ENCODE measurements around the gene CHMP3. TPM values are rescaled to one million over a fixed set of nuclear protein-coding genes. Genes with fewer than 3 reads are reported as not detected.

CHMP3 gene
- total and polyA plus RNA-seq, 12 donors: 26.1 to 203 (median 96.3) TPM

DNA sequence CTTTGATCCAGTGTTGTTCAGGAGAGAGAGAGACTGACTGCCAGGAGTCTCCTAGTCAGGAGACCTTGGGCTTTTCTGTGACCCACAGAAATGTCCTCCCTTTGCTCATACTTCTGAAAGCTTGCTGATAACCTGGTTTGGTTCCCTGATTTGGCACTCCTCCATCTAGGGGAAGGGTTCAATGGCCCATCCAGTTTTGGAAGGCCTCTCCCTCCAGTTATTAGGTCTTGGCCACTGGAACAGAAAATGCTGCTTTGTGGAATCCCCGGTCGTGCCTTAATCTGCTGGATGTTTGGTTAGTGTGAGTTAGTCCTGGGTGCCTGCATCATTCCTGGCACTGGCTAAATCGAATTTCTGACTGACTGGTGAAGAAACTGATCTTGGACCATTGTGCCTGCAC is 86.3 kb downstream of the CHMP3 start:
- H3K4me1 ChIP-seq (replicated peaks in 1 of 2): peaks cover 16 to 23% of the 10 kb centered on the region in 2 donors
- peaks cover 0 to 82% of the 10 kb centered on the region in 2 donors for H3K36me3 ChIP-seq (replicated peaks in 1 of 2)
- H3K4me3 ChIP-seq: no peak overlapping the region
- H3K27ac ChIP-seq: peak overlapping the region in 3 of 5 donors; percentile 14 to 80 (median 55)
- DNase-seq: peak; percentile 29 to 57 (median 47)
- H3K27me3 ChIP-seq: no peaks in the 10 kb centered on the region
- TF ChIP-seq, protein P1, sequence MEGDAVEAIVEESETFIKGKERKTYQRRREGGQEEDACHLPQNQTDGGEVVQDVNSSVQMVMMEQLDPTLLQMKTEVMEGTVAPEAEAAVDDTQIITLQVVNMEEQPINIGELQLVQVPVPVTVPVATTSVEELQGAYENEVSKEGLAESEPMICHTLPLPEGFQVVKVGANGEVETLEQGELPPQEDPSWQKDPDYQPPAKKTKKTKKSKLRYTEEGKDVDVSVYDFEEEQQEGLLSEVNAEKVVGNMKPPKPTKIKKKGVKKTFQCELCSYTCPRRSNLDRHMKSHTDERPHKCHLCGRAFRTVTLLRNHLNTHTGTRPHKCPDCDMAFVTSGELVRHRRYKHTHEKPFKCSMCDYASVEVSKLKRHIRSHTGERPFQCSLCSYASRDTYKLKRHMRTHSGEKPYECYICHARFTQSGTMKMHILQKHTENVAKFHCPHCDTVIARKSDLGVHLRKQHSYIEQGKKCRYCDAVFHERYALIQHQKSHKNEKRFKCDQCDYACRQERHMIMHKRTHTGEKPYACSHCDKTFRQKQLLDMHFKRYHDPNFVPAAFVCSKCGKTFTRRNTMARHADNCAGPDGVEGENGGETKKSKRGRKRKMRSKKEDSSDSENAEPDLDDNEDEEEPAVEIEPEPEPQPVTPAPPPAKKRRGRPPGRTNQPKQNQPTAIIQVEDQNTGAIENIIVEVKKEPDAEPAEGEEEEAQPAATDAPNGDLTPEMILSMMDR (IDR thresholded peaks at IDR 0.05): no peak
- no peak for TF ChIP-seq POLR2A (IDR thresholded peaks at IDR 0.05)
- intact Hi-C loops (cut with DNase I): no loop called here
- 36 to 65% (median 44%) methylated on average over 3 of the region's 3 CpGs for WGBS, 4 donors
- H3K9me3 ChIP-seq (replicated peaks in 1 of 3): no peaks in the 10 kb centered on the region

DNA sequence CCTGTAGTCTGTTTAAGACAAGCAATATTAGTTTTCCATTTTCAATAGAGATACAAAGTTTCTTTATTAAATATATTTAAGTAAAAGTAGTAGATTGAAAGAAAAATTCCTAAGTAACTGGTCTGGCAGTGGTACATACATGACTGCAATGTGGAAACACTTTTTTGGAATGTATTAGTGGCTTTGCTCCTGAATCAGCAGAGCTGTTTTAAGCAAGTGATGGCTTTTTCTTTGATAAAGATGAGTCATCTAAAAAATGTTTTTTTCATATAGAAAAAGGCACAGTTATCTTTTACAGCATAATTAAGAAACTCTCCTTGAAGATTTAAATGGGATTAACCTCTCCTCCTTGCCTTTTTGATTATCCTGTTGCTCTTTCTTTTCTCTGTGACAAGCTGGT is 87.2 kb downstream of the CHMP3 start:
- no peak overlapping the region for H3K4me3 ChIP-seq
- intact Hi-C loops (cut with DNase I): no loop called here
- H3K27ac ChIP-seq: peak overlapping the region in 3 of 5 donors; percentile 26 to 80 (median 55)
- no peaks in the 10 kb centered on the region for H3K27me3 ChIP-seq
- no peak for TF ChIP-seq POLR2A (IDR thresholded peaks at IDR 0.05)
- TF ChIP-seq, protein P1 (IDR thresholded peaks at IDR 0.05): no peak
- no peak for DNase-seq
- peaks cover 0 to 81% of the 10 kb centered on the region in 2 donors for H3K36me3 ChIP-seq (replicated peaks in 1 of 2)
- no peaks in the 10 kb centered on the region for H3K9me3 ChIP-seq (replicated peaks in 1 of 3)
- H3K4me1 ChIP-seq (replicated peaks in 1 of 2): peaks cover 16 to 23% of the 10 kb centered on the region in 2 donors

DNA sequence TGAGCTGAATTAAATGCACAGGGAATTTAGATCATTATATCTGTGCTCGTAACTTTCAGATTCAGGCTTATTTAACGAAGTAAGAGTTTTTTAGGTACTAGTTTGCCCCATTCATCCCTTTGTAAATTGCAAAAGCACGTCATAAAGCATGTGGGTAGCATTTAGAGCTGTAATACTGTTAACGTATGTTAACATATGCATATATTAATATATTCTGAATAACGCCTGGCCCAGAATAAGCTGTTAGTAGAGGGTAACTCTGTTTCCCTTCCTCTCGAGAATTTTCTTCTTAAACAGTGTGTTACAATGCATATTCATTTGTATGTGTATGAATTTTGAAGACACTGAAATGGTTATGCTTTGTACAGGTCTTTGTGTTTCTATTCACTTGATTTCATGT is 91.6 kb downstream of the CHMP3 start:
- intact Hi-C loops (cut with DNase I): no loop called here
- TF ChIP-seq, protein P1 (IDR thresholded peaks at IDR 0.05): no peak
- no peak for TF ChIP-seq POLR2A (IDR thresholded peaks at IDR 0.05)

DNA sequence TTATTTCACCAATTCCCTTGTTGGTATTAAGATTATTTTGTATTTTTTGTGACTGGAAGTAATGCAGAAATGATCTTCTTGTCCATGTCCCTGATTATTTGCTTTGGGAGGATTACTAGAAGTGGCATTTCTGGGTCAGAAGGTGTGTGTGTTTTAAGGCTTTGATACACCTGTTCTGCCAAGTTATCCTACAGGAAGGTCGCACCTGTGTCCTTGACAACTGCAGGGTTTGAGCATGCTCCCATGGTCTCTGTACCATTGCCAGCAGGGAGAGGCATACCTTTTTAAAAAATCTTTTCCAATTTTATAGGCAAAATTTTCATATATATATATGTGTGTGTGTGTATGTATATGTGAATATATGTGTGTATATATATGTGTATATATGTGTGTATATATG is 92.4 kb downstream of the CHMP3 start:
- Histone ChIP-seq H3K36me3 (replicated peaks in 1 of 2) (peaks cover 0 to 91% of the 10 kb centered on the region in 2 donors), H3K27me3 (no peaks in the 10 kb centered on the region), H3K4me3 (no peak overlapping the region), H3K27ac (no peak overlapping the region), H3K4me1 (replicated peaks in 1 of 2) (peaks cover 2 to 13% of the 10 kb centered on the region in 2 donors), H3K9me3 (replicated peaks in 1 of 3) (no peaks in the 10 kb centered on the region)
- no peak for DNase-seq
- 47 to 82% (median 62%) methylated on average over 1 of the region's 1 CpG for WGBS, 4 donors
- TF ChIP-seq POLR2A (IDR thresholded peaks at IDR 0.05): no peak
- TF ChIP-seq, protein P1 (IDR thresholded peaks at IDR 0.05): no peak
- intact Hi-C loops (cut with DNase I): no loop called here

More for the DNA sequence above, 91.6 kb downstream of the CHMP3 start:
- 93 to 99% (median 97%) methylated on average over 6 of the region's 6 CpGs for WGBS, 4 donors
- no peak for DNase-seq
- no peaks in the 10 kb centered on the region for H3K9me3 ChIP-seq (replicated peaks in 1 of 3)
- H3K27ac ChIP-seq: no peak overlapping the region
- peaks cover 10 to 20% of the 10 kb centered on the region in 2 donors for H3K4me1 ChIP-seq (replicated peaks in 1 of 2)
- no peaks in the 10 kb centered on the region for H3K27me3 ChIP-seq
- peaks cover 0 to 86% of the 10 kb centered on the region in 2 donors for H3K36me3 ChIP-seq (replicated peaks in 1 of 2)
- H3K4me3 ChIP-seq: no peak overlapping the region

Measured in adrenal gland (tissue), 12 donors.